DOHH2 (cell line): ENCODE measurements around the gene ARHGAP24.

ENCODE experiments used
- H3F3A ChIP-seq: fragments of 200-600 bp; sonication (generic), shearing (Covaris generic); 2 replicates; pipeline ENCODE4 v1.6.0; 2016; ENCODE audit warnings: antibody characterized with exemption, mild to moderate bottlenecking; ENCODE audit not compliant: control insufficient read depth, insufficient read depth
- H3K27ac ChIP-seq: fragments of 200-600 bp; sonication (generic); 2 replicates; pipeline ENCODE4 v1.5.1; 2014; ENCODE audit warnings: low read depth, mild to moderate bottlenecking, low read length, moderate library complexity
- H3K27me3 ChIP-seq: fragments of 200-600 bp; sonication (generic); 2 replicates; pipeline ENCODE4 v1.6.1; 2014; ENCODE audit warnings: mild to moderate bottlenecking, low read length, mixed read lengths; ENCODE audit not compliant: control insufficient read depth
- H3K36me3 ChIP-seq: fragments of 200-600 bp; sonication (generic); 2 replicates; pipeline ENCODE4 v1.6.1; 2014; ENCODE audit warnings: mild to moderate bottlenecking, low read length, moderate library complexity, mixed read lengths; ENCODE audit not compliant: control insufficient read depth
- H3K4me1 ChIP-seq: fragments of 200-600 bp; sonication (generic); 2 replicates; pipeline ENCODE4 v1.6.1; 2014; ENCODE audit warnings: mild to moderate bottlenecking, low read length, mixed read lengths; ENCODE audit not compliant: control insufficient read depth
- H3K4me2 ChIP-seq: fragments of 200-600 bp; sonication (generic); 2 replicates; pipeline ENCODE4 v1.6.0; 2014; ENCODE audit warnings: mild to moderate bottlenecking, low read length, moderate library complexity
- H3K4me3 ChIP-seq: fragments of 200-600 bp; sonication (generic); 2 replicates; pipeline ENCODE4 v1.5.1; 2014; ENCODE audit warnings: mild to moderate bottlenecking, low read length, mixed read lengths
- H3K79me2 ChIP-seq: fragments of 200-600 bp; sonication (generic); 2 replicates; pipeline ENCODE4 v1.6.1; 2014; ENCODE audit warnings: mild to moderate bottlenecking, low read length, mixed read lengths; ENCODE audit not compliant: control insufficient read depth
- H3K9me2 ChIP-seq: fragments of 200-600 bp; sonication (generic); replicated peaks from 2 replicates; pipeline ENCODE4 v1.6.1; 2014; ENCODE audit warnings: mild to moderate bottlenecking, low read length, mixed read lengths; ENCODE audit not compliant: control insufficient read depth
- H3K9me3 ChIP-seq: fragments of 200-600 bp; sonication (generic); 2 replicates; pipeline ENCODE4 v1.6.1; 2014; ENCODE audit warnings: antibody characterized with exemption, low read length, mixed read lengths; ENCODE audit not compliant: control insufficient read depth, insufficient read depth
- H4K20me1 ChIP-seq: fragments of 200-600 bp; sonication (generic); 2 replicates; pipeline ENCODE4 v1.6.0; 2014; ENCODE audit warnings: low read depth, mild to moderate bottlenecking, antibody characterized with exemption, low read length, moderate library complexity; ENCODE audit not compliant: control insufficient read depth, insufficient read depth
- CTCF ChIP-seq: fragments of 200-600 bp; sonication (generic); IDR thresholded peaks from one replicate; pipeline ENCODE4 v1.5.1; 2014; ENCODE audit warnings: antibody characterized with exemption, mild to moderate bottlenecking, low read depth, low read length; ENCODE audit not compliant: poor library complexity, severe bottlenecking
- EZH2phosphoT487 ChIP-seq: fragments of 200-600 bp; sonication (generic); IDR thresholded peaks from 2 replicates; pipeline ENCODE4 v1.6.1; 2017; ENCODE audit warnings: borderline replicate concordance, mild to moderate bottlenecking, antibody characterized with exemption, low read length, moderate library complexity, mixed read lengths

The ARHGAP24 gene

GRCh38 chr4:85869181-85869580 lies 394.2 kb downstream of the ARHGAP24 start:
- no peak for TF ChIP-seq EZH2phosphoT487
- TF ChIP-seq CTCF = no peak
- peaks cover 4% of the 10 kb centered on the region; the same call in 1 of the 2 replicates for H3K27me3 ChIP-seq
- no peak overlapping the region for H3K27ac ChIP-seq
- no peaks in the 10 kb centered on the region for H3F3A ChIP-seq
- H3K4me1 ChIP-seq = no peaks in the 10 kb centered on the region
- H3K4me3 ChIP-seq = no peak overlapping the region
- no peaks in the 10 kb centered on the region for H3K36me3 ChIP-seq
- no peaks in the 10 kb centered on the region for H3K9me2 ChIP-seq
- no peak overlapping the region for H3K4me2 ChIP-seq
- H3K9me3 ChIP-seq = no peaks in the 10 kb centered on the region
- H3K79me2 ChIP-seq = no peaks in the 10 kb centered on the region
- no peaks in the 10 kb centered on the region for H4K20me1 ChIP-seq

- Histone ChIP-seq H3K27ac (no peak overlapping the region), H3K36me3 (no peaks in the 10 kb centered on the region), H3F3A (no peaks in the 10 kb centered on the region), H3K79me2 (no peaks in the 10 kb centered on the region), H3K4me3 (no peak overlapping the region), H3K27me3 (peaks cover 4% of the 10 kb centered on the region; the same call in 1 of the 2 replicates), H4K20me1 (no peaks in the 10 kb centered on the region), H3K4me1 (no peaks in the 10 kb centered on the region), H3K9me3 (no peaks in the 10 kb centered on the region), H3K4me2 (no peak overlapping the region), H3K9me2 (no peaks in the 10 kb centered on the region)
- no peak for TF ChIP-seq CTCF
- TF ChIP-seq EZH2phosphoT487 = no peak
These were observed 395.5 kb downstream of the ARHGAP24 start for GRCh38 chr4:85870298-85871083.

- H3K4me1 ChIP-seq = no peaks in the 10 kb centered on the region
- no peaks in the 10 kb centered on the region for H3K9me3 ChIP-seq
- H3F3A ChIP-seq = no peaks in the 10 kb centered on the region
- TF ChIP-seq CTCF = no peak
- no peaks in the 10 kb centered on the region for H3K79me2 ChIP-seq
- no peaks in the 10 kb centered on the region for H3K9me2 ChIP-seq
- no peak overlapping the region for H3K4me2 ChIP-seq
- H3K4me3 ChIP-seq = no peak overlapping the region
- H4K20me1 ChIP-seq = no peaks in the 10 kb centered on the region
- H3K27me3 ChIP-seq = 0 out of 2 replicates have a peak, but pooled peaks cover 2% of the 10 kb centered on the region
- no peaks in the 10 kb centered on the region for H3K36me3 ChIP-seq
- no peak overlapping the region for H3K27ac ChIP-seq
These were observed 398.6 kb downstream of the ARHGAP24 start for GRCh38 chr4:85873566-85873965.
